ENCODE data around the gene ZBTB7A.

DNA sequence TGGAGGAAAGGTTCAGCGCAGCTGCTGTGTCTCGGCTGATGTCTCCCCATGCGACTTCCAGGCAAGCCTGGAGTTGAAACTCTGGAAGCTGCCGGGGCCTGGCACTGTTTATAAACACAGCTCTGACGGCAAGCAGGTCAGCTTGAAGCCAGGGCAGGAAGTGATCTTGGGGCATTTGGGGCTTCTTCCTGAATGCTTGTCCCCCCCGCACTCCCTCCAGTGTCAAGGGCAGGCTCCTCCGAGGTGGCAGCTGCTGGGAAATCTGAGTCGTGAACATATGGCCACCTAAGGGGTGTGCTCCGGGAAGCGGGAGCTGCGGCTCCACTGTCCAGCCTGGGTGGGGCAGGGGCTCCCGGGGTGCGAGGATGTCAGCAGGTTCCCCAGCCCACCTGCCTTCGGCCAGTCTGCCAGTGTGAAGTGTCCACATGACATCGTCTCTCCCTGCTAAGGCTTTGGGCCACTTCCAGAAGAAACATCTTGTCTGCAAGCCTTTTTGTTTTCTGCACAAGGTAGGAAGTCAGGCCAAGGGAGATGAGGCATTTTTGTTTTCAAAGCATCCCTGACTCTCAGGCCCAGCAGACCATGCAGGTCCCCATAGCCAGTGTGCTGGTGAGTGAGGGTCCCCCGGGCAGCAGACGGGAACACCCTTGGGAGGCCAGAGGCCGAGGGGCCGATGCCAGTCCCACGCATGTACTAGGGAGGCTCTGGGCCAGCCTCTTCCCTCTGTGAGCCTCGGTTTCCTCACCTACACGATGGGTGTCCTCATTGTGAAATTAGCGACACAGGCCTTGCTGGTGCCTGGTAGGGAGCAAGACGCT lies 56.5 kb downstream of the ZBTB7A start:
- no peak for TF ChIP-seq EP300 (IDR thresholded peaks at IDR 0.05)
- TF ChIP-seq, protein P1, sequence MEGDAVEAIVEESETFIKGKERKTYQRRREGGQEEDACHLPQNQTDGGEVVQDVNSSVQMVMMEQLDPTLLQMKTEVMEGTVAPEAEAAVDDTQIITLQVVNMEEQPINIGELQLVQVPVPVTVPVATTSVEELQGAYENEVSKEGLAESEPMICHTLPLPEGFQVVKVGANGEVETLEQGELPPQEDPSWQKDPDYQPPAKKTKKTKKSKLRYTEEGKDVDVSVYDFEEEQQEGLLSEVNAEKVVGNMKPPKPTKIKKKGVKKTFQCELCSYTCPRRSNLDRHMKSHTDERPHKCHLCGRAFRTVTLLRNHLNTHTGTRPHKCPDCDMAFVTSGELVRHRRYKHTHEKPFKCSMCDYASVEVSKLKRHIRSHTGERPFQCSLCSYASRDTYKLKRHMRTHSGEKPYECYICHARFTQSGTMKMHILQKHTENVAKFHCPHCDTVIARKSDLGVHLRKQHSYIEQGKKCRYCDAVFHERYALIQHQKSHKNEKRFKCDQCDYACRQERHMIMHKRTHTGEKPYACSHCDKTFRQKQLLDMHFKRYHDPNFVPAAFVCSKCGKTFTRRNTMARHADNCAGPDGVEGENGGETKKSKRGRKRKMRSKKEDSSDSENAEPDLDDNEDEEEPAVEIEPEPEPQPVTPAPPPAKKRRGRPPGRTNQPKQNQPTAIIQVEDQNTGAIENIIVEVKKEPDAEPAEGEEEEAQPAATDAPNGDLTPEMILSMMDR (IDR thresholded peaks at IDR 0.05), result no peak

All from tibial nerve (tissue), 4 donors.